Thymus (tissue), 11 donors: Measurements from ENCODE around the gene CCDC30. TPM values are rescaled to one million over a fixed set of nuclear protein-coding genes. Genes with fewer than 3 reads are reported as not detected.
"Not testable (repeated sequence)": the region's sequence is repeated elsewhere in the genome, so short reads cannot be mapped to it uniquely, and the experiment has no call there.

ENCODE experiments used
- DNase-seq, 9 donors: peaks; one replicate each; pipeline ENCODE4 v3.0.0-alpha.2; 2013; ENCODE audit warnings: low spot score in 9 of 9, low read depth in 6 of 9, missing footprints in 1 of 9
- H3K27ac ChIP-seq, 2 donors: one replicate each; pipeline ENCODE4 v1.5.1; 2013; ENCODE audit warnings: control low read depth in 1 of 2, low read depth in 1 of 2, low read length in 1 of 2, mild to moderate bottlenecking in 1 of 2, moderate library complexity in 1 of 2
- H3K27me3 ChIP-seq, 2 donors: one replicate each; pipeline ENCODE4 v1.5.1; 2013; ENCODE audit warnings: low read length in 1 of 2; ENCODE audit not compliant: control insufficient read depth in 2 of 2, insufficient read depth in 1 of 2
- H3K36me3 ChIP-seq, 2 donors: one replicate each; pipeline ENCODE4 v1.5.1; 2013; ENCODE audit warnings: low read length in 1 of 2, mild to moderate bottlenecking in 1 of 2, moderate library complexity in 1 of 2; ENCODE audit not compliant: control insufficient read depth in 2 of 2, insufficient read depth in 2 of 2
- H3K4me1 ChIP-seq, 2 donors: one replicate each; pipeline ENCODE4 v1.5.1; 2013; ENCODE audit warnings: low read length in 2 of 2; ENCODE audit not compliant: control insufficient read depth in 2 of 2, insufficient read depth in 2 of 2
- H3K4me3 ChIP-seq, 2 donors: one replicate each; pipeline ENCODE4 v1.5.1; 2013; ENCODE audit warnings: low read length in 2 of 2, control low read depth in 1 of 2, mild to moderate bottlenecking in 1 of 2
- H3K9me3 ChIP-seq, 2 donors: one replicate each; pipeline ENCODE4 v1.5.1; 2013; ENCODE audit warnings: low read length in 1 of 2, mild to moderate bottlenecking in 1 of 2; ENCODE audit not compliant: control insufficient read depth in 2 of 2, insufficient read depth in 1 of 2
- WGBS: extraction: QIAGEN DNeasy Blood & Tissue Kit; methylation state at CpG from one replicate; pipeline ENCODE4 v1.1.7; 2013; 5-methylcytosine and 5-hydroxymethylcytosine counted together
- polyA plus RNA-seq: library from polyadenylated mRNA; stranded (reverse); fragments of 200-250 nt; gene quantifications from one replicate; pipeline ENCODE4 v1.2.3, GENCODE V29; 2013
- total RNA-seq: library from RNA; stranded (reverse); fragments of 120-200 nt; gene quantifications from one replicate; pipeline ENCODE4 v1.2.4, GENCODE V29; 2013
- donor health status: healthy.

CCDC30 gene
- total and polyA plus RNA-seq, 2 donors: 1.6 to 1.9 TPM

GRCh38 chr1:42586016-42586415 is 122.9 kb downstream of the CCDC30 start:
- no peaks in the 10 kb centered on the region for H3K27me3 ChIP-seq
- DNase-seq: no peak
- 95% methylated on average over 3 of the region's 3 CpGs for WGBS
- peaks cover 2 to 3% of the 10 kb centered on the region in 2 donors for H3K9me3 ChIP-seq
- H3K27ac ChIP-seq: no peak overlapping the region
- no peaks in the 10 kb centered on the region for H3K4me1 ChIP-seq
- H3K36me3 ChIP-seq: no peaks in the 10 kb centered on the region
- no peak overlapping the region for H3K4me3 ChIP-seq

DNA sequence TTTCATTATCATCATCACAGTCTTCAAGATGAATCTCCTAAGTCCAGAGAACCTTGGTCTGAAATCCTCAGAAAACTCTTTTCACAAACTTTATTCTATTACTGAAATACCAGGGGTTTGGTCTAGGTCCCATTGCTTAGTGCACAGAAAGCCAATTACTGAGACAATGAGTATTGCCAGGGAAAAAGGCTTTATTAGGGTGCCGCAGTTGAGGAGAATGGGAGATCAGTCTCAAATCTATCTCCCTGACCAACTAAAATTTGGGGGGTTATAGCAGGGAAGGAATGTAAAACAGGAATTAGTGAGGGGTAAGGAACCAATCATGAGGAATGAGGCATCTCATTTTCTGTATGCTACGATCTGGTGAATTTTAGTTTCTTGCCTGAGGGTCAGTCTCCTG is 124.7 kb downstream of the CCDC30 start:
- Histone ChIP-seq H3K4me3 (no peak overlapping the region), H3K9me3 (peaks cover 2 to 3% of the 10 kb centered on the region in 2 donors), H3K27me3 (no peaks in the 10 kb centered on the region), H3K27ac (no peak overlapping the region), H3K36me3 (no peaks in the 10 kb centered on the region), H3K4me1 (no peaks in the 10 kb centered on the region)
- DNase-seq: no peak
- 98% methylated on average over 2 of the region's 2 CpGs for WGBS

GRCh38 chr1:42592811-42593210 is 129.7 kb downstream of the CCDC30 start:
- Histone ChIP-seq H3K27me3 (no peaks in the 10 kb centered on the region), H3K4me1 (no peaks in the 10 kb centered on the region), H3K4me3 (no peak overlapping the region), H3K27ac (no peak overlapping the region), H3K36me3 (no peaks in the 10 kb centered on the region), H3K9me3 (no peaks in the 10 kb centered on the region)
- 96% methylated on average over 3 of the region's 3 CpGs for WGBS
- no peak for DNase-seq

DNA sequence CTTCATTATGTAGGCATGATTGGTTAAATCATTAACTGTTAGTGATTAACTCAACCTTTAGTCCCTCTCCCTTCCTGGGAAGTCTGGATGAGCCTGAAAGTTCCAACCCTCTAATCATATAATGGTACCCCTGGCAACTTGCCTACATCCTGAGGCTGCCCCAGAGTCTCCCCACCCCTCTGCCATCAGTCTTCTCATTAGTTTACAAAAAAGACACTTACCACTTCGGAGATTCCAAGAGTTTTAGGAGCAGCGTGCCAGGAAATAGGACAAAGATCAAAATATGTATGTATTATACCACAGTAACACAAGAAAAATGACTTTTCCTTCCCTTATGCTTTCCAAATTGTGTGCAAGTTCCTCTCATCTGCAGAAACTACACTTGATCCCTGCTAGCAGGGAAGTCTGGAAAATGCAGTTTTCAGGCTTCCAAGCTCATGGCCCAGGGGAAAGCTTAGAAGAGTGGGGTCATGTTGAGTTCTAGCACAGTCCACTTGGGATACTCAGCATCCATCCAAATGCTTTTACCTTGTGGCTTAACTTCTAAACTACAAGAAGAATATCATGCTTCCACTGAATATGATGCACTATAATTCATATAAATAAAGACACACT is 130.5 kb downstream of the CCDC30 start:
- Histone ChIP-seq H3K4me3 (no peak overlapping the region), H3K27ac (no peak overlapping the region), H3K36me3 (no peaks in the 10 kb centered on the region), H3K9me3 (no peaks in the 10 kb centered on the region), H3K4me1 (no peaks in the 10 kb centered on the region), H3K27me3 (no peaks in the 10 kb centered on the region)
- 94% methylated on average over 2 of the region's 2 CpGs for WGBS
- no peak for DNase-seq

- 96% methylated on average over 2 of the region's 2 CpGs for WGBS
Measured at GRCh38 chr1:42601472-42601871, 138.4 kb downstream of the CCDC30 start.

DNA sequence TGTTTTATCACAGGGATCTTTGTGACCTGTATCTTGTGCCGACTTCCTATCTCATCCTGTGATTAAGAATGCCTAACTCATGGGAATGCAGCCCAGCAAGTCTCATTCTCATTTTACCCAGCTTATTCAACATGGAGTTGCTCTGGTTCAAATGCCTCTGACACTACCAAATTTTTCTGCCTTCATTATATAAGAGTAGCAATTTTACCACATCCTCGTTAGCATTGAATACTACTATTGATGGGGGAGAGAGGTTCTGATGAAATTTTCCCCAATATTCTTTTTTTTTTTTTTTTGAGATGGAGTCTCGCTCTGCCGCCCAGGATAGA is 150.7 kb downstream of the CCDC30 start:
- Histone ChIP-seq H3K4me1 (no peaks in the 10 kb centered on the region), H3K27ac (no peak overlapping the region), H3K27me3 (no peaks in the 10 kb centered on the region), H3K4me3 (no peak overlapping the region), H3K9me3 (no peaks in the 10 kb centered on the region), H3K36me3 (no peaks in the 10 kb centered on the region)
- no peak for DNase-seq
- 87% methylated on average over 4 of the region's 4 CpGs for WGBS

More at GRCh38 chr1:42601472-42601871, 138.4 kb downstream of the CCDC30 start:
- Histone ChIP-seq H3K27ac (no peak overlapping the region), H3K27me3 (no peaks in the 10 kb centered on the region), H3K4me3 (no peak overlapping the region), H3K9me3 (peaks cover 0 to 4% of the 10 kb centered on the region in 2 donors), H3K4me1 (no peaks in the 10 kb centered on the region), H3K36me3 (no peaks in the 10 kb centered on the region)
- no peak for DNase-seq

GRCh38 chr1:42618866-42619265 is 155.8 kb downstream of the CCDC30 start:
- DNase-seq: no peak
- WGBS: 52% methylated on average over 2 of the region's 2 CpGs
- Histone ChIP-seq H3K4me3 (no peak overlapping the region), H3K27ac (no peak overlapping the region), H3K4me1 (no peaks in the 10 kb centered on the region), H3K27me3 (no peaks in the 10 kb centered on the region), H3K9me3 (no peaks in the 10 kb centered on the region), H3K36me3 (no peaks in the 10 kb centered on the region)

DNA sequence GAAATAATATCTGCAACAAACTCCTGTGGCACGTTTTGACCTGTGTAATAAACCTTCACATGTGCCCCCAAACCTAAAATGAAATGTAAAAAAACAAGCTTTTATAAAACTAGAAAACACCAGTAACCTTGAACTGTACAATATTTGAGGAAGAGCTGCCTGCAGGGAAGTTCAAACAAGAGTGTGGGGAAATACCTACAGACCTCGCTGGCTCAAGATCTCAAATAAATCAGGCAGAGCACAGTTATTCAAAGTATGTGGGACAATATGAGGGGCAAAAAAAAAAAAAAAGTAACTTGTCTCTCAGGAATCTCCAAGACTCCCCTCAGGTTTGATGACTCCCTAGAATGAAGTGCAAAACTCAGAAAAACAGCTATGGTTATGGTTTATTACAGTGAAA is 157.2 kb downstream of the CCDC30 start:
- no peak for DNase-seq
- Histone ChIP-seq H3K4me3 (no peak overlapping the region), H3K9me3 (no peaks in the 10 kb centered on the region), H3K27ac (no peak overlapping the region), H3K4me1 (no peaks in the 10 kb centered on the region), H3K27me3 (no peaks in the 10 kb centered on the region), H3K36me3 (no peaks in the 10 kb centered on the region)
- 78% methylated on average over 2 of the region's 2 CpGs for WGBS

DNA sequence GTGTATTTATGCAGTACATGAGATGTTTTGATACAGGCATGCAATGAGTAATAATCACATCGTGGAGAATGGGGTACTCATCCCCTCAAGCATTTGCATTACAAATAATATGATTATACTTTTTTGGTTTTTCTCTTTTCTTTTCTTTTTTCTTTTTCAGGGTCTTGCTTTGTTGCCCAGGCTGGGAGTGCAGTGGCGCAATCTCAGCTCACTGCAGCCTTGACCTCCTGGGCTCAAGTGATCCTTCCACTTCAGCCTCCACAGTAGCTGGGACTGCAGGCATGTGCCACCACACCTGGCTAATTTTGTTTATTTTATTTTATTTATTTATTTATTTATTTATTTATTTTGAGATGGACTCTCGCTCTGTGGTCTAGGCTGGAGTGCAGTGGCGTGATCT is 158.1 kb downstream of the CCDC30 start:
- H3K36me3 ChIP-seq, H3K9me3 ChIP-seq, H3K27me3 ChIP-seq, H3K4me1 ChIP-seq, H3K27ac ChIP-seq, DNase-seq, H3K4me3 ChIP-seq: not testable (repeated sequence)
- 99% methylated on average over 4 of the region's 4 CpGs for WGBS

DNA sequence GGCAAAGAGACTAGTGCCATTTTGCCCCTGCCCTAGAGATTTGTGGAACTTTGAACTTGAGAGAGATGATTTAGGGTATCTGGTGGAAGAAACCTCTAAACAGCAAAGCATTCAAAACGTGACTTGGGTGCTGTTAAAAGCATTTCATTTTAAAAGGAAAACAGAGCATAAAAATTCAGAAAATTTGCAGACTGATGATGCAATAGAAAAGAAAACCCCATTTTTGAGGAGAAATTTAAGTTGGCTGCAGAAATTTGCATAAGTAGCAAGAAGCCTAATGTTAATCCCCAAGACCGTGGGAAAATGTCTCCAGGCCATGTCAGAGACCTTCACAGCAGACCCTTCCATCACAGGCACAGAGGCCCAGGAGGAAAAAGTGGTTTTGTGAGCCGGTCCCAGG is 164.1 kb downstream of the CCDC30 start:
- not testable (repeated sequence) for H3K27ac ChIP-seq, H3K4me3 ChIP-seq, H3K36me3 ChIP-seq, H3K9me3 ChIP-seq, H3K27me3 ChIP-seq, DNase-seq, H3K4me1 ChIP-seq
- 95% methylated on average over 3 of the region's 3 CpGs for WGBS
